Measurements from ENCODE around the gene SPP2. TPM values are rescaled to one million over a fixed set of nuclear protein-coding genes. Genes with fewer than 3 reads are reported as not detected.

SPP2 gene
- total and polyA plus RNA-seq, 4 experiments from 2014 or later, result not detected

DNA sequence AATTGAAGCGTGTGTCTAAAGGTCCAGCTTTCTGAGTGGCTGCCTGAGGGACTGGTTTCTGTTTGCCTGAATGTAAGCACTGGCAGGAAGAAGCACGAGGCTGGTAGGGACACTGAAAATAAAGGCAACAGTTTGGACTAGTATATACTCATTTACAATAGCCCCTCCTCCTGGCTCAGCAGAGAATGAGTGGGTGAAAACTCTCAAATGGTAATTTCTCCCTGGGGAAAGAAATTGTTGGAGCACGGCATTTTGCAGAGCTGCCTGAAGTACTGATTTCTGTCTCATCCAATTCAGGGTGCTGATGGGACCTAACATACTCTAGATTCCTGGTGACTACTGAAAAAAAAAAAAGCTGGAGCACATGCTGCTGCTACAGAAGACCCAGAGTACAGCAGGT is 17.3 kb upstream of the SPP2 start:
- ChIA-PET POLR2A (ENCODE audit: partially characterized antibody) (interaction anchor here (0.6 to 3.6 kb wide), 20 partner anchors 9 to 464 kb away, joined by 3 to 30 read pairs (median 4); partner anchors contain the start of gene ARL4C), CTCF (ENCODE audit: partially characterized antibody) (interaction anchor here (0.8 to 2.6 kb wide), 10 partner anchors 8 to 512 kb away, joined by 3 to 9 read pairs (median 3); no protein-coding TSS in a partner anchor)
- H3K4me1 ChIP-seq (ENCODE audit: insufficient read depth, low read length), result peaks cover 52% of the 10 kb centered on the region
- H3K9me3 ChIP-seq (ENCODE audit: control insufficient read depth in 1 of 2, low read length in 2 of 2), result peaks cover 0 to 5% of the 10 kb centered on the region in 2 donors
- intact Hi-C loops (cut with micrococcal nuclease), result loop anchor here (1.0 to 5.0 kb wide), 3 partner anchors 56 to 259 kb away; no protein-coding TSS in a partner anchor
- H3K36me3 ChIP-seq (ENCODE audit: insufficient read depth, low read length), result no peaks in the 10 kb centered on the region
- H3K27ac ChIP-seq (ENCODE audit: low read depth, low read length), result no peak overlapping the region
- H3K4me3 ChIP-seq (ENCODE audit: low read length in 2 of 2), result peak overlapping the region in 1 of 2 donors; percentile 3
- H3K27me3 Mint-ChIP-seq, result peaks cover 1 to 2% of the 10 kb centered on the region in 2 donors
- peak overlapping the region in 6 of 7 donors; percentile 2 to 91 (median 78) for H3K27ac Mint-ChIP-seq
- H3K9me3 Mint-ChIP-seq, result peaks cover 5 to 60% (median 34%) of the 10 kb centered on the region in 8 donors
- peaks cover 21 to 23% of the 10 kb centered on the region in 2 donors for H3K36me3 Mint-ChIP-seq
- peak overlapping the region in 2 of 8 donors; percentile 32 to 47 for H3K4me3 Mint-ChIP-seq
- no peak for DNase-seq
- H3K27me3 ChIP-seq (ENCODE audit: insufficient read depth, low read length), result no peaks in the 10 kb centered on the region
- peaks cover 33 to 56% (median 42%) of the 10 kb centered on the region in 4 donors for H3K4me1 Mint-ChIP-seq

DNA sequence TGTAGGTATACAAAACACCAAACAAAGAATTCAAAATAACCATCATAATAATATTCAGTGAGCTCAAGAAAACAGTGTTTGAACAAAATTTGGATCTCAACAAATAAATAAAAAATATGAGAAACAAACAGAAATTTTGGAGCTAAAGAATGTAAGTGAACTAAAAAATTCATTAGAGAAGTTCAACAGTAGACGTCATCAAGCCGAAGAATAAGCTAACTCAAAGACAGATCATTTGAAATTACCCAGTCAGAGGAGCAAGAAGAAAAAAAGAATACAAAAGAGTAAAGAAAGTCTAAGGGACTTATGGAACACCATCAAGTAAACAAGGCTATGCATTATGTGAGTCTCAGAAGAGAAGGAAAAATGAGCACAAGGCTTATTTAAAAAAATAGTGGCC is 16.6 kb upstream of the SPP2 start:
- Mint-ChIP-seq H3K27me3 (peaks cover 1 to 2% of the 10 kb centered on the region in 2 donors), H3K27ac (peak overlapping the region in 2 of 7 donors; percentile 25 to 90), H3K4me3 (peak overlapping the region in 1 of 8 donors; percentile 50), H3K36me3 (peaks cover 21 to 23% of the 10 kb centered on the region in 2 donors), H3K4me1 (peaks cover 30 to 50% (median 38%) of the 10 kb centered on the region in 4 donors), H3K9me3 (peaks cover 5 to 65% (median 37%) of the 10 kb centered on the region in 8 donors)
- H3K36me3 ChIP-seq (ENCODE audit: insufficient read depth, low read length), result no peaks in the 10 kb centered on the region
- intact Hi-C loops (cut with micrococcal nuclease), result loop anchor here (1.0 to 5.0 kb wide), 3 partner anchors 57 to 258 kb away; no protein-coding TSS in a partner anchor
- H3K4me3 ChIP-seq (ENCODE audit: low read length in 2 of 2), result no peak overlapping the region
- H3K27me3 ChIP-seq (ENCODE audit: insufficient read depth, low read length), result no peaks in the 10 kb centered on the region
- no peak overlapping the region for H3K27ac ChIP-seq (ENCODE audit: low read depth, low read length)
- ChIA-PET POLR2A (ENCODE audit: partially characterized antibody) (interaction anchor here (0.6 to 3.6 kb wide), 8 partner anchors 10 to 463 kb away, joined by 3 to 30 read pairs (median 6); partner anchors contain the start of gene ARL4C), CTCF (ENCODE audit: partially characterized antibody) (interaction anchor here (1.0 to 2.6 kb wide), 4 partner anchors 9 to 68 kb away, joined by 3 to 9 read pairs (median 4); no protein-coding TSS in a partner anchor)
- no peak for DNase-seq
- peaks cover 46% of the 10 kb centered on the region for H3K4me1 ChIP-seq (ENCODE audit: insufficient read depth, low read length)
- H3K9me3 ChIP-seq (ENCODE audit: control insufficient read depth in 1 of 2, low read length in 2 of 2), result peaks cover 0 to 5% of the 10 kb centered on the region in 2 donors

DNA sequence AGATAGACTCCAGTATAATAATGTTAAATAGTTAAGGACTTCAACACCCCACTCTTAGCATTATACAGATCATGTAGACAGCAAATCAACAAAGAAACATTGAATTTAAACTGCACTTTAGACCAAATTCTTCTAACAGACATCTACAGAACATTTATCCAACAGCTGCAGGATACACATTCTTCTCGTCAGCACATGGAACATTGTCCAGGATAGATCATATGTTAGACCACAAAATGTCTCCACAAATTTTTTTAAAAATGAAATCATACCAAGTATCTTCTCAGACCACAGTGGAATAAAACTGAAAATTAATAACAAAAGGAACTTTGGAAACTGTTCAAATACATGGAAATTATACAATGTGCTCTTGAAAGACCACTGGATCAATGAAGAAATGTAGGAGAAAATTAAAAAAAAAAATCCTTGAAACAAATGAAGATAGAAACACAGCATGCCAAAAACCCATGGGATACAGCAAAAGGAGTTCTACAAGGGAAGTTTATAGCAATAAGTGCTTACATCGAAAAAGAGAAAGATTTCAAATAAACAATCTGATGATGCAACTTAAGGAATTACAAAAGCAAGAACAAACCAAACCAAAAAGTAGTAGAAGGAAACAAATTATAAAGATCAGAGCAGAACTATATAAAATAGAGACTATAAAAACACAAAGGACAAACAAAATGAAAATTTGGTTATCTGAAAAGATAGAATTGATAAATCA is 12.3 kb upstream of the SPP2 start:
- intact Hi-C loops (cut with micrococcal nuclease), result no loop called here
- ChIA-PET POLR2A (ENCODE audit: partially characterized antibody) (no interaction called here), CTCF (ENCODE audit: partially characterized antibody) (no interaction called here)
- Mint-ChIP-seq H3K27me3 (peaks cover 1 to 2% of the 10 kb centered on the region in 2 donors), H3K4me3 (no peak overlapping the region), H3K27ac (no peak overlapping the region), H3K9me3 (peaks cover 1 to 45% (median 28%) of the 10 kb centered on the region in 8 donors), H3K4me1 (peaks cover 2 to 10% (median 4%) of the 10 kb centered on the region in 4 donors), H3K36me3 (peaks cover 14 to 23% of the 10 kb centered on the region in 2 donors)
- Histone ChIP-seq H3K27ac (ENCODE audit: low read depth, low read length) (no peak overlapping the region), H3K27me3 (ENCODE audit: insufficient read depth, low read length) (no peaks in the 10 kb centered on the region), H3K9me3 (ENCODE audit: control insufficient read depth in 1 of 2, low read length in 2 of 2) (peaks cover 0 to 2% of the 10 kb centered on the region in 2 donors), H3K4me1 (ENCODE audit: insufficient read depth, low read length) (peaks cover 4% of the 10 kb centered on the region), H3K4me3 (ENCODE audit: low read length in 2 of 2) (no peak overlapping the region), H3K36me3 (ENCODE audit: insufficient read depth, low read length) (no peaks in the 10 kb centered on the region)
- DNase-seq, result no peak

DNA sequence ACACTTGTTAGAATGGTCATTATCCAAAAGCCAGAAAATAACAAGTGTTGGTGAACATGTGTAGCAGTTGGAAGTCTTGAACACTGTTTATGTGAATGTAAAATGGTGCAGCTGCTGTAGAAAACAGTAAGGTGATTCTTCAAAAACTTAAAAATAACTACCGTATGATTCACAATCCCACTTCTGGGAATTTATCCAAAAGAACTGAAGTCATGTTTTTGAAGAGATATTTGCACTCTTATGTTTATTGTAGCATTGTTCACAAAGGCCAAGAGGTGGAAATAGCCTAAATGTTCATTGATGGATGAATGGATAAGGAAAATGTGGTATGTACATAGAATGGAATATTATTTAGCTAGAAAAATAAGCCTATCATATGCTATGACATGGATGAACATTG is 6.3 kb upstream of the SPP2 start:
- Mint-ChIP-seq H3K9me3 (peaks cover 0 to 3% (median 0%) of the 10 kb centered on the region in 8 donors), H3K27ac (no peak overlapping the region), H3K4me3 (no peak overlapping the region), H3K36me3 (no peaks in the 10 kb centered on the region), H3K27me3 (no peaks in the 10 kb centered on the region), H3K4me1 (peaks cover 0 to 11% (median 6%) of the 10 kb centered on the region in 4 donors)
- ChIA-PET CTCF (ENCODE audit: partially characterized antibody) (no interaction called here), POLR2A (ENCODE audit: partially characterized antibody) (interaction anchor here (1.2 kb wide), 1 partner anchor 11 kb away, joined by 4 read pairs; no protein-coding TSS in a partner anchor)
- Histone ChIP-seq H3K4me1 (ENCODE audit: insufficient read depth, low read length) (no peaks in the 10 kb centered on the region), H3K36me3 (ENCODE audit: insufficient read depth, low read length) (no peaks in the 10 kb centered on the region), H3K9me3 (ENCODE audit: control insufficient read depth in 1 of 2, low read length in 2 of 2) (no peaks in the 10 kb centered on the region), H3K4me3 (ENCODE audit: low read length in 2 of 2) (no peak overlapping the region), H3K27me3 (ENCODE audit: insufficient read depth, low read length) (no peaks in the 10 kb centered on the region), H3K27ac (ENCODE audit: low read depth, low read length) (no peak overlapping the region)
- intact Hi-C loops (cut with micrococcal nuclease), result no loop called here
- DNase-seq, result no peak

DNA sequence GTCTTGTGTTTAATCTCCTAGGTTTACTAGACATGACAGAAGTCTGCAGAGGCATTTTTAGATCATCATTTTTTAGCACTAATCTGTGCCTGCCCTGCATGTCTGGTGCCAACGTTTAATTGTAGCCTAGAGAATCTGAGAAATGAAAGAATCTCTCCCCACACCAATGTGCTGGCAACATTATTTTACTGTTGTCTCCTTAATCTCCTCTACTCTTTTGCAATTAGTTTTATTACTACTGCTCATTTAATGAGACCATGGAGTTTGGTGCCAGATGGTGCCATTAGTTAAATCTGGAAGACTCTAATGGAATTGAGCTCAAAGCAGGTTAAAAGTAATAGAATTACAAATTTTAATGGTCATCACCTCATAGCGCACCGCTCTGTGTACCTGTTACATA is 4.0 kb upstream of the SPP2 start:
- no peaks in the 10 kb centered on the region for H3K27me3 Mint-ChIP-seq

DNA sequence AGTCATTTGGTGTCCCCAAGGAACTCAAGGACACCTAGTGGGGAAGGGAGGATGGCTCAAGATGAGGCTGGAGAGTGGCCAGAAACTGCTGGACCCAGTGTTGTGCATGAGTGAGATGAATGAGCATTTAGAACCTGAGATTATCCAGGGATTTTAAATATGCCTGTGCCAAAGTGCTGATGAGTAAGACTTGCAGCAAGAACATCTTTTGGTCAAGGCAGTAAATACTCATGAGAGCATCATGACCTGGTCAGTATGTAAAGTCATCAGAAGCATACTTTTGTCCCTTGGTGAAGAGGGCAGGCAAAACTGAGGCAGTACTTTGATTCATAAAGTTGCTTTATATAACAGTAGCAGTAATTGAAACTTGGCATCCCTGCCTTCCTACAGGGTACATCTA is 3.1 kb upstream of the SPP2 start:
- POLR2A ChIA-PET (ENCODE audit: partially characterized antibody), result interaction anchor here (0.6 kb wide), 1 partner anchor 19 kb away, joined by 3 read pairs; no protein-coding TSS in a partner anchor
- DNase-seq, result no peak
- Histone ChIP-seq H3K9me3 (ENCODE audit: control insufficient read depth in 1 of 2, low read length in 2 of 2) (no peaks in the 10 kb centered on the region), H3K4me1 (ENCODE audit: insufficient read depth, low read length) (no peaks in the 10 kb centered on the region), H3K4me3 (ENCODE audit: low read length in 2 of 2) (no peak overlapping the region), H3K36me3 (ENCODE audit: insufficient read depth, low read length) (no peaks in the 10 kb centered on the region), H3K27ac (ENCODE audit: low read depth, low read length) (no peak overlapping the region), H3K27me3 (ENCODE audit: insufficient read depth, low read length) (no peaks in the 10 kb centered on the region)
- no peaks in the 10 kb centered on the region for H3K27me3 Mint-ChIP-seq
- peaks cover 0 to 3% (median 0%) of the 10 kb centered on the region in 8 donors for H3K9me3 Mint-ChIP-seq
- CTCF ChIA-PET (ENCODE audit: partially characterized antibody), result interaction anchor here (0.9 to 1.5 kb wide), 2 partner anchors 54 to 498 kb away, joined by 3 read pairs; no protein-coding TSS in a partner anchor
- intact Hi-C loops (cut with micrococcal nuclease), result no loop called here
- H3K4me3 Mint-ChIP-seq, result no peak overlapping the region
- no peaks in the 10 kb centered on the region for H3K36me3 Mint-ChIP-seq
- peaks cover 0 to 14% (median 12%) of the 10 kb centered on the region in 4 donors for H3K4me1 Mint-ChIP-seq
- H3K27ac Mint-ChIP-seq, result no peak overlapping the region

More for the DNA sequence above, 4.0 kb upstream of the SPP2 start:
- Mint-ChIP-seq H3K4me3 (no peak overlapping the region), H3K36me3 (no peaks in the 10 kb centered on the region), H3K9me3 (peaks cover 0 to 3% (median 0%) of the 10 kb centered on the region in 8 donors), H3K4me1 (peaks cover 0 to 10% (median 9%) of the 10 kb centered on the region in 4 donors), H3K27ac (no peak overlapping the region)
- no peaks in the 10 kb centered on the region for H3K9me3 ChIP-seq (ENCODE audit: control insufficient read depth in 1 of 2, low read length in 2 of 2)
- intact Hi-C loops (cut with micrococcal nuclease), result no loop called here
- no peaks in the 10 kb centered on the region for H3K4me1 ChIP-seq (ENCODE audit: insufficient read depth, low read length)
- no peak overlapping the region for H3K27ac ChIP-seq (ENCODE audit: low read depth, low read length)
- H3K4me3 ChIP-seq (ENCODE audit: low read length in 2 of 2), result no peak overlapping the region
- no peak for DNase-seq
- no peaks in the 10 kb centered on the region for H3K36me3 ChIP-seq (ENCODE audit: insufficient read depth, low read length)
- POLR2A ChIA-PET (ENCODE audit: partially characterized antibody), result interaction anchor here (0.6 kb wide), 1 partner anchor 18 kb away, joined by 3 read pairs; no protein-coding TSS in a partner anchor
- H3K27me3 ChIP-seq (ENCODE audit: insufficient read depth, low read length), result no peaks in the 10 kb centered on the region
- CTCF ChIA-PET (ENCODE audit: partially characterized antibody), result interaction anchor here (0.9 kb wide), 1 partner anchor 498 kb away, joined by 3 read pairs; no protein-coding TSS in a partner anchor

DNA sequence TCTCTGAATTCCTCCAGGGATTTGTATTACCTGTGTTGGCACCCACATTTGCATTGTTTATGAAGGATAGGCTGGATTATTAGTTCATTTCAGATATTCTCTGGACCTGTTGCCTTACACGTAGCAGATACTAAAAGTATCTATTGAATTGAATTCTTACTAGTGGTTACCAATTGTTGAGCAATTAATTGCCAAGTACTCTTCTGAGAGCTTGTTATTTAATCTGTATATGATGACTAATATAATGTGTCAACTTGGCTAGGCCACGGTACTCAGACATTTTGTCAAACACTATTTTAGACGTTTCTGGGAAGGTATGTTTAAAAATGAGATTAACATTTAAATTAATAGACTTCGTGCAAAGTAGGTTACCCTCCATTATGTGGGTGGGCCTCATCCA is 2.5 kb upstream of the SPP2 start:
- H3K27me3 Mint-ChIP-seq, result no peaks in the 10 kb centered on the region
- H3K27me3 ChIP-seq (ENCODE audit: insufficient read depth, low read length), result no peaks in the 10 kb centered on the region
- no peaks in the 10 kb centered on the region for H3K36me3 ChIP-seq (ENCODE audit: insufficient read depth, low read length)
- H3K4me1 Mint-ChIP-seq, result peaks cover 0 to 14% (median 12%) of the 10 kb centered on the region in 4 donors
- no peak for DNase-seq
- H3K36me3 Mint-ChIP-seq, result no peaks in the 10 kb centered on the region
- no peak overlapping the region for H3K27ac Mint-ChIP-seq
- H3K4me1 ChIP-seq (ENCODE audit: insufficient read depth, low read length), result no peaks in the 10 kb centered on the region
- CTCF ChIA-PET (ENCODE audit: partially characterized antibody), result interaction anchor here (0.7 to 1.5 kb wide), 2 partner anchors 17 to 54 kb away, joined by 3 read pairs; no protein-coding TSS in a partner anchor
- H3K27ac ChIP-seq (ENCODE audit: low read depth, low read length), result no peak overlapping the region
- H3K9me3 Mint-ChIP-seq, result peaks cover 0 to 3% (median 0%) of the 10 kb centered on the region in 8 donors
- H3K4me3 Mint-ChIP-seq, result no peak overlapping the region
- intact Hi-C loops (cut with micrococcal nuclease), result no loop called here
- no peak overlapping the region for H3K4me3 ChIP-seq (ENCODE audit: low read length in 2 of 2)
- no peaks in the 10 kb centered on the region for H3K9me3 ChIP-seq (ENCODE audit: control insufficient read depth in 1 of 2, low read length in 2 of 2)
- POLR2A ChIA-PET (ENCODE audit: partially characterized antibody), result no interaction called here

Data from CD4-positive, alpha-beta memory T cell (primary cell).